ENCODE data around the gene KCNG2.

DNA sequence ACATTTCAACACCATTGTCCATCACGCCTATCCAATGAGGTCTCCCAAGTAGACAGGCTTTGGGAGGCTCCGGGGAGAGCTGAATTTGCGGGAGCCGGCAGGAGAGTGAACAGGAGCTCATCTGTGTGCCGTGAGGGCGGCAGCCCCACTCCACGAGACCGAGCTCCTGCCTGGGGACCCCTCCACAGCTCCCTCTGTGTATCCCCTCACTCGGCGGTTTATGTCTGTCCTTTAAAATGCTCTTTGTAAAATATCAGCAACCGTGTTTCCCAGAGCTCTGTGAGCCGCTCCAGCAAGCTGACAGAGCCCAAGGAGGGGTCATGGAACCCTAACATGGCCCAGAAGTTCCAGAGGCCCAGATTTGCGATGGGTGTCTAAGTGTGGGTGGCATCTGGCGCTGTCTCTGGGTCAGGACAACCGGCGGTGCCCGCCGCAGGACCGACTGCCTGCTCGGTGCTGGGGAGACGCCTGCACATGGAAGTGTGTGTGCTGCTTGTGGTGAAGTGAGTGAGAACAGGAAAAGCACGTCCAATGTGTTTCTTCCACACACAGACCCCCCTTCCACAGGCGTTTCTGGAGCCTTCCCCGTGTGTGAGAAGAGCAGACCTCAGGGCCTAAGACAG lies 118.9 kb downstream of the KCNG2 start:
- TF ChIP-seq, protein P1, sequence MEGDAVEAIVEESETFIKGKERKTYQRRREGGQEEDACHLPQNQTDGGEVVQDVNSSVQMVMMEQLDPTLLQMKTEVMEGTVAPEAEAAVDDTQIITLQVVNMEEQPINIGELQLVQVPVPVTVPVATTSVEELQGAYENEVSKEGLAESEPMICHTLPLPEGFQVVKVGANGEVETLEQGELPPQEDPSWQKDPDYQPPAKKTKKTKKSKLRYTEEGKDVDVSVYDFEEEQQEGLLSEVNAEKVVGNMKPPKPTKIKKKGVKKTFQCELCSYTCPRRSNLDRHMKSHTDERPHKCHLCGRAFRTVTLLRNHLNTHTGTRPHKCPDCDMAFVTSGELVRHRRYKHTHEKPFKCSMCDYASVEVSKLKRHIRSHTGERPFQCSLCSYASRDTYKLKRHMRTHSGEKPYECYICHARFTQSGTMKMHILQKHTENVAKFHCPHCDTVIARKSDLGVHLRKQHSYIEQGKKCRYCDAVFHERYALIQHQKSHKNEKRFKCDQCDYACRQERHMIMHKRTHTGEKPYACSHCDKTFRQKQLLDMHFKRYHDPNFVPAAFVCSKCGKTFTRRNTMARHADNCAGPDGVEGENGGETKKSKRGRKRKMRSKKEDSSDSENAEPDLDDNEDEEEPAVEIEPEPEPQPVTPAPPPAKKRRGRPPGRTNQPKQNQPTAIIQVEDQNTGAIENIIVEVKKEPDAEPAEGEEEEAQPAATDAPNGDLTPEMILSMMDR (IDR thresholded peaks at IDR 0.05): no peak
- TF ChIP-seq POLR2A (IDR thresholded peaks at IDR 0.05; ENCODE audit: low read depth) (no peak), EP300 (IDR thresholded peaks at IDR 0.05) (no peak)
